ENCODE measurements around the gene PGK1. TPM values are rescaled to one million over a fixed set of nuclear protein-coding genes. Genes with fewer than 3 reads are reported as not detected.

The PGK1 gene
- total RNA-seq, 2 donors from 2014 or later = 277 to 296 TPM

- Mint-ChIP-seq H3K36me3 (ENCODE audit: low read depth) (no peaks in the 10 kb centered on the region), H3K4me3 (no peak overlapping the region), H3K27me3 (ENCODE audit: insufficient read depth) (no peaks in the 10 kb centered on the region), H3K27ac (no peak overlapping the region), H3K4me1 (no peaks in the 10 kb centered on the region), H3K9me3 (peaks cover 59% of the 10 kb centered on the region)
- Histone ChIP-seq H3K4me3 (ENCODE audit: low read length) (no peak overlapping the region), H3K36me3 (ENCODE audit: control insufficient read depth, insufficient read depth, low read length) (no peaks in the 10 kb centered on the region), H3K4me1 (ENCODE audit: control insufficient read depth, insufficient read depth, low read length) (no peaks in the 10 kb centered on the region), H3K9me3 (ENCODE audit: control insufficient read depth, low read length) (no peaks in the 10 kb centered on the region), H3K27ac (ENCODE audit: low read depth, low read length) (no peak overlapping the region), H3K9ac (ENCODE audit: extremely low read depth, low read length, poor library complexity, severe bottlenecking) (no peak overlapping the region), H3K27me3 (ENCODE audit: control insufficient read depth, insufficient read depth, low read length, poor library complexity, severe bottlenecking) (no peaks in the 10 kb centered on the region)
- DNase-seq = no peak
- TF ChIP-seq CTCF (conservative IDR thresholded peaks at IDR 0.05) = no peak
Observed at GRCh38 chrX:78098108-78098507, 5.9 kb upstream of the PGK1 start.

- no peak overlapping the region for H3K9ac ChIP-seq (ENCODE audit: extremely low read depth, low read length, poor library complexity, severe bottlenecking)
- no peak overlapping the region for H3K27ac Mint-ChIP-seq
- H3K4me3 ChIP-seq (ENCODE audit: low read length) = no peak overlapping the region
- no peak for DNase-seq
- H3K9me3 ChIP-seq (ENCODE audit: control insufficient read depth, low read length) = no peaks in the 10 kb centered on the region
- peaks cover 62% of the 10 kb centered on the region for H3K9me3 Mint-ChIP-seq
- H3K36me3 ChIP-seq (ENCODE audit: control insufficient read depth, insufficient read depth, low read length) = peaks cover 4% of the 10 kb centered on the region
- peaks cover 4% of the 10 kb centered on the region for H3K4me1 Mint-ChIP-seq
- H3K4me3 Mint-ChIP-seq = no peak overlapping the region
- WGBS, 2 experiments (ENCODE audit: insufficient coverage in 1 of 2, insufficient read length in 1 of 2) = 83% methylated on average over 1 of the region's 1 CpG; no CpG with 5 or more reads in 1 of the 2 experiments
- no peak for TF ChIP-seq CTCF (conservative IDR thresholded peaks at IDR 0.05)
- H3K27ac ChIP-seq (ENCODE audit: low read depth, low read length) = no peak overlapping the region
- H3K36me3 Mint-ChIP-seq (ENCODE audit: low read depth) = peaks cover under 1% of the 10 kb centered on the region
- H3K4me1 ChIP-seq (ENCODE audit: control insufficient read depth, insufficient read depth, low read length) = no peaks in the 10 kb centered on the region
- no peaks in the 10 kb centered on the region for H3K27me3 ChIP-seq (ENCODE audit: control insufficient read depth, insufficient read depth, low read length, poor library complexity, severe bottlenecking)
- H3K27me3 Mint-ChIP-seq (ENCODE audit: insufficient read depth) = no peaks in the 10 kb centered on the region
Observed at GRCh38 chrX:78102091-78102490, 2.0 kb upstream of the PGK1 start.

GRCh38 chrX:78103001-78103622 lies 936 bp upstream of the PGK1 start:
- Histone ChIP-seq H3K27me3 (ENCODE audit: control insufficient read depth, insufficient read depth, low read length, poor library complexity, severe bottlenecking) (no peaks in the 10 kb centered on the region), H3K4me1 (ENCODE audit: control insufficient read depth, insufficient read depth, low read length) (peaks cover 1% of the 10 kb centered on the region), H3K4me3 (ENCODE audit: low read length) (peak overlapping the region; percentile 81), H3K36me3 (ENCODE audit: control insufficient read depth, insufficient read depth, low read length) (peaks cover 4% of the 10 kb centered on the region), H3K9ac (ENCODE audit: extremely low read depth, low read length, poor library complexity, severe bottlenecking) (peak overlapping the region; percentile 57), H3K27ac (ENCODE audit: low read depth, low read length) (peak overlapping the region; percentile 82), H3K9me3 (ENCODE audit: control insufficient read depth, low read length) (no peaks in the 10 kb centered on the region)
- DNase-seq = no peak
- Mint-ChIP-seq H3K27me3 (ENCODE audit: insufficient read depth) (no peaks in the 10 kb centered on the region), H3K36me3 (ENCODE audit: low read depth) (peaks cover 3% of the 10 kb centered on the region), H3K27ac (peak overlapping the region; percentile 81), H3K4me1 (peaks cover 9% of the 10 kb centered on the region), H3K4me3 (peak overlapping the region; percentile 89), H3K9me3 (peaks cover 64% of the 10 kb centered on the region)
- WGBS, 2 experiments (ENCODE audit: insufficient coverage in 1 of 2, insufficient read length in 1 of 2) = 95% methylated on average over 22 of the region's 23 CpGs; no CpG with 5 or more reads in 1 of the 2 experiments
- no peak for TF ChIP-seq CTCF (conservative IDR thresholded peaks at IDR 0.05)
